Measurements from ENCODE around the gene VSIG8. TPM values are rescaled to one million over a fixed set of nuclear protein-coding genes. Genes with fewer than 3 reads are reported as not detected.

VSIG8 gene
- total and polyA plus RNA-seq, 2 of the 8 experiments (the other 6 are each of a cell fraction or from before 2014, with no cell fraction given) = not detected

DNA sequence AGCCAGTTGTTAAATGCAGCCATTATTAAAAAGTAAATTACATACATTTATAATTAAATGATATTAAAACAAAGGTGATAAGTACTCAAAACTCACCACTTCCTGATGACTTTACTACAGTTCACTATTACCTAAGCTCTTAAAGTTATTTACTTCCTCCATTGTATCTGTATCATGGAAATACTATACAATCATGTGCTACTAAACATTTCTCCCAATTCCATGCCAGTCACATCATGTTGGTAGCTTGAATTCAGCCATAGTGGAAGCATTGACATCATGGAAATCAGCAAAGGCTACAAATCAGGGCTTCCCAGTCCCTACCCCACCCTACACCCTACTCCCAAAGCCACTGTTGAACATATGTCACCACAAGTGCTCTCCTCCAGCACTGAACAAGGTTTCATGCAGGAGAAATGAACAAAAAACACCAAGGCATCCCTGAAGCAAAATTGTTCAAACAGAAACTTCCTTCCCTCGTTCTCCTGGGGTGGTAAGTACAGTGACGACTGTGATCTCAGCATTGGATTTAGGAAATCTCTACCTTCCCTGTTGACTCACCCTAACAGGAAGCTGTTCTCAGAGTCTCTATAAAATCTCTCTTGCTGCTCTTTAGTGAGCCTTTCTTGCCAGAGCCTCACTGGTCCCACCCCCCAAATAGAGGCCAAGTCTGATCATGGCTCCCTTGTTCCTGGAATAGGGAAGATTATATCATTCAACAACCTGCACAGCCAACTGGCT is 12.7 kb downstream of the VSIG8 start:
- Histone ChIP-seq H2BK15ac (ENCODE audit: low read length) (no peak overlapping the region), H3K79me1 (ENCODE audit: low read depth, low read length) (no peaks in the 10 kb centered on the region), H4K8ac (ENCODE audit: extremely low read depth, insufficient read depth, low read length) (no peak overlapping the region), H4K5ac (ENCODE audit: insufficient read length, low read depth, low read length) (no peak overlapping the region), H3K27me3 (replicated peaks in 1 of 4; ENCODE audit: control insufficient read depth in 3 of 4, extremely low read depth in 1 of 4, insufficient read depth in 3 of 4, low read length in 3 of 4) (peaks cover 2 to 16% (median 10%) of the 10 kb centered on the region in 4 experiments), H2AFZ (ENCODE audit: low read length) (no peak overlapping the region), H2BK5ac (ENCODE audit: low read depth, low read length) (no peak overlapping the region), H3K14ac (ENCODE audit: insufficient read length) (no peak overlapping the region), H4K20me1 (replicated peaks in 1 of 2; ENCODE audit: control insufficient read depth in 1 of 2, insufficient read depth in 2 of 2, low read length in 2 of 2) (peaks cover 0 to 2% of the 10 kb centered on the region in 2 experiments), H3K9ac (replicated peaks in 1 of 4; ENCODE audit: extremely low read depth in 1 of 4, low read depth in 3 of 4, low read length in 3 of 4) (no peak overlapping the region), H3K79me2 (ENCODE audit: control insufficient read depth in 1 of 2, insufficient read depth in 2 of 2, low read length in 2 of 2) (no peaks in the 10 kb centered on the region), H3K56ac (replicated peaks; ENCODE audit: insufficient read length, low read depth, low read length) (no peak overlapping the region), H2BK20ac (ENCODE audit: low read length) (no peak overlapping the region), H3K27ac (ENCODE audit: low read depth, low read length) (no peak overlapping the region), H3K23ac (ENCODE audit: insufficient read length) (no peak overlapping the region), H2AK5ac (ENCODE audit: low read depth, low read length) (no peak overlapping the region), H3K36me3 (ENCODE audit: control insufficient read depth in 2 of 4, insufficient read depth in 4 of 4, low read length in 3 of 4) (no peaks in the 10 kb centered on the region), H3K4me1 (replicated peaks in 1 of 4; ENCODE audit: control insufficient read depth in 3 of 4, insufficient read depth in 4 of 4, low read length in 3 of 4) (no peaks in the 10 kb centered on the region; a peak in 1 of 7 replicates), H3K23me2 (ENCODE audit: low read depth, low read length) (peaks cover 8% of the 10 kb centered on the region; the same call in 1 of the 2 replicates), H2BK12ac (ENCODE audit: low read depth, low read length) (no peak overlapping the region), H3K4me3 (ENCODE audit: extremely low read depth in 1 of 4, insufficient read depth in 2 of 4, low read depth in 3 of 4, low read length in 4 of 4) (no peak overlapping the region), H4K91ac (replicated peaks; ENCODE audit: insufficient read length, low read length) (no peak overlapping the region), H3K9me3 (ENCODE audit: insufficient read depth in 2 of 2, low read depth in 1 of 2, low read length in 1 of 2) (no peaks in the 10 kb centered on the region), H3K4me2 (ENCODE audit: insufficient read depth in 1 of 2, low read depth in 2 of 2, low read length in 2 of 2) (no peak overlapping the region), H2BK120ac (replicated peaks; ENCODE audit: low read depth, low read length) (no peak overlapping the region), H3K18ac (ENCODE audit: extremely low read depth, low read length) (no peak overlapping the region), H3K4ac (replicated peaks; ENCODE audit: insufficient read length, low read depth, low read length) (no peak overlapping the region)
- ChIA-PET CTCF (ENCODE audit: partially characterized antibody) (interaction anchor here (0.6 to 8.4 kb wide), 11 partner anchors 8 to 1720 kb away, joined by 3 to 107 read pairs (median 21); partner anchors contain the start of genes FCRL6, SLAMF8 and VSIG8), POLR2A (ENCODE audit: partially characterized antibody) (no interaction called here)
- FAIRE-seq (no peak), DNase-seq (ENCODE audit: low read depth in 1 of 2, low spot score in 2 of 2) (no peak)
- no peak for TF ChIP-seq RFX5 (IDR thresholded peaks at IDR 0.05; ENCODE audit: borderline replicate concordance, low read depth, low read length)
- TF ChIP-seq EGR1 (IDR thresholded peaks at IDR 0.05; ENCODE audit: borderline replicate concordance, low read depth, low read length) = no peak
- no peak for TF ChIP-seq GABPA (IDR thresholded peaks at IDR 0.05; ENCODE audit: borderline replicate concordance, insufficient read depth, low read length)
- TF ChIP-seq TEAD4 (IDR thresholded peaks at IDR 0.05; ENCODE audit: low read depth, low read length) = no peak
- no peak for TF ChIP-seq SP4 (IDR thresholded peaks at IDR 0.05; ENCODE audit: low read length)
- TF ChIP-seq POU5F1 (IDR thresholded peaks at IDR 0.05; ENCODE audit: low read depth, low read length) = no peak
- TF ChIP-seq SRF (IDR thresholded peaks at IDR 0.05; ENCODE audit: low read depth, low read length) = no peak
- TF ChIP-seq PHF8 (conservative IDR thresholded peaks at IDR 0.05; ENCODE audit: low read depth, low read length) = no peak
- WGBS, 2 experiments (ENCODE audit: extremely low coverage in 1 of 2, insufficient coverage in 1 of 2, insufficient read length in 1 of 2, insufficient replicate concordance in 2 of 2, low coverage in 1 of 2, low lambda C conversion rate in 2 of 2, missing lambda C conversion rate in 1 of 2) = 76% methylated on average over 2 of the region's 2 CpGs; no CpG with 5 or more reads in 1 of the 2 experiments
